ENCODE measurements around the gene EEF1B2. TPM values are rescaled to one million over a fixed set of nuclear protein-coding genes. Genes with fewer than 3 reads are reported as not detected.
"Not testable (repeated sequence)": the region's sequence is repeated elsewhere in the genome, so short reads cannot be mapped to it uniquely, and the experiment has no call there.

EEF1B2 gene
- total RNA-seq, 1 donor from 2014 or later = 439 TPM

GRCh38 chr2:206163251-206163880 is 3.7 kb downstream of the EEF1B2 start:
- intact Hi-C loops (cut with micrococcal nuclease) = loop anchor here (5.0 kb wide), 1 partner anchor 279 kb away; the partner anchor contains the start of gene ADAM23

DNA sequence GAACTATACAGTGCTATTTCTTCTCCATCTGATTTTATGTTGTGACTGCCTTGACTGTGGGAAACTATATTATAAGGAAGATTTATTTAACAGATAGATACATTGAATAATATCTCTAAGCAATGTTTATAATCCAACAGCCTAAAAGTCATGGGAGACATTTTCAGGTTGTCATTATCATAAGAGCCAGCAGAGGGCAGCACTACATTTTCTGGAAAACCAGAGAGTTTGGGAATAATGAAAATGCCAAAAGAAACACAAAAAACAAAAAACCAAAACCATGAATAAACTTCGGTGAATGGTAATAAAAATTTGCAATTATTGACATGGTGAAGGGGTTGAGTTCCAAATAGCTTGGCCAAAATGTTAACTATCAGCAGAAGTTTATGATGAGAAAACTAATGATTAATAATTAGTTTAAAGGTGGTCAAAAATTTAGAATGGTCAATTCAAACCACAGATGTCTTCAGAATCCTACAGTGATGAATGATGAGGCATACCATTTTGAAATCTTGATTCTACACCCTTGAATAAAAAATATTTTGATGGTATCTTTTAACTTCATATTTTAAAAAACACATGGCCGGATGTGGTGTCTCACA is 4.7 kb downstream of the EEF1B2 start:
- intact Hi-C loops (cut with micrococcal nuclease) = loop anchor here (1.0 to 5.0 kb wide), 2 partner anchors 96 to 278 kb away; partner anchors contain the start of gene ADAM23

- intact Hi-C loops (cut with micrococcal nuclease) = not testable (repeated sequence)
These were observed 8.5 kb downstream of the EEF1B2 start for GRCh38 chr2:206168230-206168629.

DNA sequence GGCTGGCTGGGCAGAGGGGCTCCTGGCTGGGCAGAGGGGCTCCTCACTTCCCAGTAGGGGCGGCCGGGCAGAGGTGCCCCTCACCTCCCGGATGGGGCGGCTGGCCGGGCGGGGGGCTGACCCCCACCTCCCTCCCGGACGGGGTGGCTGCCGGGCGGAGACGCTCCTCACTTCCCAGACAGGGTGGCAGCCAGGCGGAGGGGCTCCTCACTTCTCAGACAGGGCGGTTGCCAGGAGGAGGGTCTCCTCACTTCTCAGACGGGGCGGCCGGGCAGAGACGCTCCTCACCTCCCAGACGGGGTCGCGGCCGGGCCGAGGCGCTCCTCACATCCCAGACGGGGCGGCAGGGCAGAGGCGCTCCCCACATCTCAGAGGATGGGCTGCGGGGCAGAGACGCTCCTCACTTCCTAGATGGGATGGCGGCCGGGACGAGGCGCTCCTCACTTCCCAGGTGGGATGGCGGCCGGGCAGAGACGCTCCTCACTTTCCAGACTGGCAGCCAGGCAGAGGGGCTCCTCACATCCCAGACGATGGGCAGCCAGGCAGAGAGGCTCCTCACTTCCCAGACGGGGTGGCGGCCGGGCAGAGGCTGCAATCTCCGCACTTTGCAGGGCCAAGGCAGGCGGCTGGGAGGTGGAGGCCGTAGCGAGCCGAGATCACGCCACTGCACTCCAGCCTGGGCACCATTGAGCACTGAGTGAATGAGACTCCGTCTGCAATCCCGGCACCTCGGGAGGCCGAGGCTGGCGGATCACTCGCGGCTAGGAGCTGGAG is 12.1 kb downstream of the EEF1B2 start:
- intact Hi-C loops (cut with micrococcal nuclease) = not testable (repeated sequence)

- intact Hi-C loops (cut with micrococcal nuclease) = no loop called here
These were observed 13.5 kb downstream of the EEF1B2 start for GRCh38 chr2:206173147-206173546.

- intact Hi-C loops (cut with micrococcal nuclease) = no loop called here
These were observed 16.4 kb downstream of the EEF1B2 start for GRCh38 chr2:206176121-206176520.

DNA sequence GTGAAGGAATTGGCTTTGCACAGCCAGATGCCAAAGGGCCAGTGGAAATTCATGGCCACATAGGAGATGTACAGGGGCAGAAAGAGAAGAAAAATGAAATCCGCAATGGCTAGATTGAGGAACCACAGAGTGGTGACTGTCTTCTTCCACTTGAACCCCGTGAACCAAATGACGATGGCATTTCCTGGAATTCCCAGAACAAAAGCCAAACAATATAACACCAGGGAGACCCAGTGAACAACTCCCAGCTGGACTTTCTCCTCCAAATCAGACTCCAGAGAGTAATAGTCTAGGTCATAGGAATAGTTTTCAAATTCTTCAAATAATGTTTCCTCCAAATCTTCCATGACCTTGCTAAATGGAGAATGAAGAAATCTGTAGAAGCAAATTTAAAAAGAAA is 17.2 kb downstream of the EEF1B2 start:
- intact Hi-C loops (cut with micrococcal nuclease) = no loop called here

DNA sequence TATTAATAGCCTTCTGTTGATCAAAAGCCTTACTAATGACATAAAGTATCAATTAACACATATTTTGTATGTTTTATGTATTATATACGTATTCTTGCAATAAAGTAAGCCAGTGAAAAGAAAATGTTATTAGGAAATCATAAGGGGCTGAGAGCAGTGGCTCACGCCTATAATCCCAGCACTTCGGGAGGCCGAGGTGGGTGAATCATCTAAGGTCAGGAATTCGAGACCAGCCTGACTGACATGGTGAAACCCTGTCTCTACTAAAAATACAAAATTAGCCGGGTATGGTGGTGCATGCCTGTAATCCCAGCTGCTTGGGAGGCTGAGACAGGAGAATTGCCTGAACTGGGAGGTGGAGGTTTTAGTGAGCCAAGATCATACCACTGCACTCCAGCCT is 21.8 kb downstream of the EEF1B2 start:
- intact Hi-C loops (cut with micrococcal nuclease) = not testable (repeated sequence)

DNA sequence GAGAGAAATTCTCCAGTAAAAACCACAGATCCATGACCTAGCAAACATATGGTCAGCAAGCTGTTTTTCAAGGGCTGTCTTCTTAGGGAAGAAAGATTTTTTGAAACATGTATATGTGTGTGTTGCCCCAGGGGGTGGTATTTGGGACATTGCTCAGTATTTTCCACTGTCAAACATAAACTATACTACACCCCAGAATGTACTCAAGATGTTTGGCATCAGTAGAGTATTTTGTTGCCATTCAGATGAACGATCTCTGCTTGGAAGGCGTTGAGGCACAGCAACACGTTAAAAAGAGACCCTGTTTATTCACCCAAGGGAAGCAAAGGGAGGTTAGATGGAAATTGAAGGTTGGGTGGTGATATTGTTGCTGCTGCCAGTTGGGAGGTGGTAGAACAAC is 30.0 kb downstream of the EEF1B2 start:
- intact Hi-C loops (cut with micrococcal nuclease) = no loop called here

DNA sequence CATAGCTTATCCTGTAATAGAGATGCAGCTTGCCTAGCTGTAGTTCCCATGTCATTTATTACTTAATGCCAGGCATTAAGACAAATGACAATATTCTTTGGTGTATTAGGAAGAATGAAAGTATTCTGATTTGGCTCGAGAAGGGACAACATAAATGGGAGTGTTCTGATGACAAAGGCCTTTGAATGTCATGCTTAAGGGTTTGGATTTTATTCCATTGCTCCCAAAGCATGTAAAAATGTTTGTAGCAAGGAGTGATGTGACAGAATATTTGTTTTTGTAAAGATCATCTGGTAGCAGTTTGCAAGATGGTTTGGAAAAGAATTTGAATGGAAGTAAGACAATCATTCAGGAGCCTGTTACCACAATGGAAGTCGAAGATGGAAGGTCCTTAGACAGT is 30.4 kb downstream of the EEF1B2 start:
- intact Hi-C loops (cut with micrococcal nuclease) = no loop called here

DNA sequence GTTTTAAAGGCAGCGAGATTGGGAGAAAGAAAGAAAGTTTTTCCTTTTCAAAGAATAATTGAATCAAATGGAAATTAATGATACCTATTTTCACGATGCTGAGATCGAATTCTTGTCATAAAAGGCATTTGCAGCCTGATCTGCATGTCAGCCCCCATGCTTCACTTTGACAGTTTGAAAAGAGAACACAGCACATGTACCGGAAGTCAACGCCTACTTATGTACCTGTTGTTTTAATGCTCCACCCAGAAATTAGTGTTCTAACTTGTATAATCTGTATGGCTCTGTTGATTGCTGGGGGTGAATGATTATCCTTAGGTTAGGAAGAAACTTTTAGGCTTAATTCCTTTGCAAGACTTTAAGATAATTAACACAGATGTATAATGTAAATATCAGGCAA is 31.0 kb downstream of the EEF1B2 start:
- intact Hi-C loops (cut with micrococcal nuclease) = no loop called here

- intact Hi-C loops (cut with micrococcal nuclease) = no loop called here
These were observed 32.5 kb downstream of the EEF1B2 start for GRCh38 chr2:206192157-206192556.

- intact Hi-C loops (cut with micrococcal nuclease) = no loop called here
These were observed 34.1 kb downstream of the EEF1B2 start for GRCh38 chr2:206193671-206194357.

DNA sequence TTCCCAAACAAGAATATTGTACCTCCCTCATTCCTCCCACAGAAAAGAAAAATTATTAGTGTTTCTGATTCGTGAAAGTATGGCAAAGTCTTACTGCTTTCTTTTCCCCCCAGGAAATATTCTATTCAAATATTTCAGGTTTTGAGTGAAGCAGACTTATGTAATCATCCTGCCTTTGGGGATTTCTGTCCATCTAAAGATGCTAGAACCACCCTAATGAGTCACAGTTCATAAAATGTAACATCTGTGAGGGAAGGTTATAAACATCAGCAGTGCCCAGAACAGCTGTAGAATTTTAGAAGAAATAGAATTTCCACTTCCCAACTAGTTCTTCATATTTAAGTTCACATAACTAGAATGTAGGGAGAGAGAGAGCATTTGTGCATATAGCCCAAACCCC is 39.0 kb downstream of the EEF1B2 start:
- intact Hi-C loops (cut with micrococcal nuclease) = no loop called here

DNA sequence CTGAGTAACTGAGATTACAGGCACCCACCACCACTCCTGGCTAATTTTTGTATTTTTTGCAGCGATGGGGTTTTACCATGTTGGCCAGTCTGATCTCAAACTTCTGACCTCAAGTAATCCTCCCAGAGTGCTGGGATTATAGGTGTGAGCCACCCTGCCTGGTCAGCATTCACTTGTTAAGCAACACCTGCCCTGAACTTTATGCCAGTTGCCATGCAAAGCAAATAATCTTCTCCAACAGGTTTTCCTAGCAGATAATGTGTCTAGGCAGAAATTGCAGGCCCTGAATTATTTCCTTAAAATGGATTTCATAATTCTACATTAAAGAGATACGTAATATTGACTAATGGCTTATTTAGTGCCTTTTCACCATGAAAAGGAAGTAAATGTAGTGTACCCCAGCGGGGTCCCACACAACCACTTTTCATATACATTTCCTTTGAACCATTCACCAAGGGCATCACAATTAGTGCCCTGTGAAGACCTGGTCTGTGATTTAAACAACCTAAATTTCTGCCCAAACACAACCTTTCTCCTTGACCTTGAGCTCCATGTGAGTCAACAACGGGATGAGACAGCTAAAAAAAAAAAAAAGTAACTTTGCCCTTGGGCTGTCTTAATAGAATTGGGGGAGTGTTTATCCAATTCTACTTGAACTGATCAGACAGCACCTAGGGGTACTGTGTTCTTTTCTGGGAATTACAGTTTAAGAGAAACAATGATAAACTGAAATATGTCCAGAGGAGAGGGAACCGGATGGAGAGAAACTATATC is 41.6 kb downstream of the EEF1B2 start:
- intact Hi-C loops (cut with micrococcal nuclease) = no loop called here

DNA sequence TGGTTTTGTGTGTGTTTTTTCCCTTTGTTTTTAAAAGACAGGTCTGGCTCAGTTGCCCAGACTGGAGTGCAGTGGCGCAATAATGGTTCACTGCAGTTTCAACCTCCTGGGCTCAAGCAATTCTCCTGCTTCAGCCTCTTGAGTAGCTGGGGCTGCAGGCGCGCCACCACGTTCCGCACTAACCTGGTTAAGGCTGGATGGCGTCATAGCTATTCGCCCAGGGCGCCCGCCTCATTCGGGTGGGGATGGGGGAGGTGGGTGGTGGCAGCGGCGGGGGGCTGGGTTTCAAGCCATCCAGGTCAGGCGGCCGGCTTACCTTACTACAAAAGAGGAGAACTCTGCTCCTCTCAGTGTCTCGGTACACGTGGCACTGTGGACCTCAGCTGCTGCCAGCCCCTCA is 42.8 kb downstream of the EEF1B2 start:
- intact Hi-C loops (cut with micrococcal nuclease) = no loop called here

- intact Hi-C loops (cut with micrococcal nuclease) = no loop called here
These were observed 43.6 kb downstream of the EEF1B2 start for GRCh38 chr2:206203331-206203730.

DNA sequence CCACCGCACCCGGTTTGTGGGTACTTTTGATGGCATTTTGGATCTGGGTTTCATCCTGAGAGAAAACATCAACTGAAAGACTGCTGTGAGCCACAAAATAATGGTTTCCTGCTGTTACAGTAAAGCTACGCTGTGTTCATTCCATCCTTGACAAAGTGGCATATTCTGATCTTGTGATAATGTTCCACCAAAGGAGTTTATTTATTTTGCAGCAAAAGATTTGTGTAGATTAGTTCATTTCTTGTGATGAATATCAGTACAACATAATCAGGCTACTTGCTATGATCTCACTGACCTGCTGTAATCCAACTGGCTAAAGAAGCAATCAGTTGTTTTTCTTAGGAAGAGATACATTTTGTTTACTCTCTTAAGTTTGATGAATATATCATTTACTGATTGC is 45.0 kb downstream of the EEF1B2 start:
- intact Hi-C loops (cut with micrococcal nuclease) = no loop called here

DNA sequence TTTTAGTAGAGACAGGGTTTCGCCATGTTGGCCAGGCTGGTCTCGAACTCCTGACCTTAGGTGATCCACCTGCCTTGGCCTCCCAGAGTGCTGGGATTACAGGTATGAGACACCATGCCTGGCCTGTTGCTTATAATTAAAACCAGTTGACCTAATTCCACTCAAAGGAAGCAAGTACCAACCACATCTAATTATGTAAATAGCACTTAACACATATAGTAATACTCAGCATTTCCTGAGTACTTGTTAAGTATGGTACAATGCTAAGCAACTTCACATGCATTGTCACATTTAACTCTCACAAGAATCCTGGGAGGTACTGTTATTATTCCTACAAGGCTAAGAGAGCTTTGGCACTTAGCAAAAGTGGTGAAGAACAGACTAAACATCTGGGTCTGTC is 47.6 kb downstream of the EEF1B2 start:
- intact Hi-C loops (cut with micrococcal nuclease) = not testable (repeated sequence)

DNA sequence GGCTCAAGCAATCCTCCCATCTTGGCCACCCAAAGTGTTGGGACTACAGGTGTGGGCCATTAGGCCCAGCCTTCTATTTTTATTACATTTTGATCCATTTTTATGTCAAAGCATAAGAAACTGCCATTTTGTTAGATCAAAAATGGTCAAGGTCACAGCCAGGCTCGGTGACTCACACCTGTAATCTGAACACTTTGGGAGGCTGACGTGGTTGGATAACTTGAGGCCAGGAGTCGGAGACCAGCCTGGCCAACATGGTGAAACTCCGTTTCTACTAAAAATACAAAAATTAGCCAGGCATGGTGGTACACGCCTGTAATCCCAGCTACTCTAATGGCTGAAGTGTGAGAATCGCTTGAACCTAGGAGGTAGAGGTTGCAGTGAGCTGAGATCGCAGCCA is 49.2 kb downstream of the EEF1B2 start:
- intact Hi-C loops (cut with micrococcal nuclease) = no loop called here

- intact Hi-C loops (cut with micrococcal nuclease) = no loop called here
These were observed 52.1 kb downstream of the EEF1B2 start for GRCh38 chr2:206211657-206212255.
